NCI-H1930 (cell line): ENCODE data around the gene FAM107B.
"Not testable (repeated sequence)": the region's sequence is repeated elsewhere in the genome, so short reads cannot be mapped to it uniquely, and the experiment has no call there.

Source experiments
- DNase-seq, 2 experiments: peaks; one replicate each; lab custom pipeline; 2025; lab: John Stamatoyannopoulos, UW

The FAM107B gene

GRCh38 chr10:14774797-14775196, at the start of gene FAM107B:
Gene FAM107B, minus strand, starts transcription at chr10:14774897. Its CDS starts 234 bp downstream, at chr10:14774663.
- DNase-seq = no peak

- DNase-seq = no peak
These were observed 49.3 kb upstream of the FAM107B start for GRCh38 chr10:14823966-14824365.

GRCh38 chr10:14822879-14823755, 48.4 kb upstream of the FAM107B start:
- DNase-seq = no peak

GRCh38 chr10:14821635-14822375, 47.1 kb upstream of the FAM107B start:
- no peak for DNase-seq

GRCh38 chr10:14820775-14821154, 46.1 kb upstream of the FAM107B start:
- no peak for DNase-seq

GRCh38 chr10:14820010-14820774, 45.5 kb upstream of the FAM107B start:
- DNase-seq = no peak

GRCh38 chr10:14816717-14817116, 42.0 kb upstream of the FAM107B start:
- not testable (repeated sequence) for DNase-seq

- no peak for DNase-seq
These were observed 41.0 kb upstream of the FAM107B start for GRCh38 chr10:14815681-14816080.

GRCh38 chr10:14812271-14812670, 37.6 kb upstream of the FAM107B start:
- no peak for DNase-seq

- DNase-seq = no peak
These were observed 36.6 kb upstream of the FAM107B start for GRCh38 chr10:14810969-14811953.

- no peak for DNase-seq
These were observed 31.6 kb upstream of the FAM107B start for GRCh38 chr10:14806318-14806717.

GRCh38 chr10:14803827-14804226, 29.1 kb upstream of the FAM107B start:
- no peak for DNase-seq

- DNase-seq = no peak
These were observed 27.0 kb upstream of the FAM107B start for GRCh38 chr10:14801723-14802122.

GRCh38 chr10:14800397-14800796, 25.7 kb upstream of the FAM107B start:
- no peak for DNase-seq

- no peak for DNase-seq
These were observed 23.9 kb upstream of the FAM107B start for GRCh38 chr10:14798636-14799035.

GRCh38 chr10:14787938-14788337, 13.2 kb upstream of the FAM107B start:
- no peak for DNase-seq

GRCh38 chr10:14784459-14785055, 9.9 kb upstream of the FAM107B start:
- DNase-seq = no peak

GRCh38 chr10:14782691-14783363, 8.1 kb upstream of the FAM107B start:
- no peak for DNase-seq

- DNase-seq = no peak
These were observed 7.1 kb upstream of the FAM107B start for GRCh38 chr10:14781763-14782162.

GRCh38 chr10:14779001-14779651, 4.4 kb upstream of the FAM107B start:
- DNase-seq = no peak
